CD4-positive, alpha-beta memory T cell (primary cell): ENCODE data around the gene TCP1. TPM values are rescaled to one million over a fixed set of nuclear protein-coding genes. Genes with fewer than 3 reads are reported as not detected.

ENCODE experiments used
- CTCF ChIA-PET: fragments of 350-600 bp; sonication (Branson Sonifier 250); formaldehyde crosslinking; loops from one replicate; lab custom pipeline; 2021; ENCODE audit warnings: inconsistent platforms; ENCODE audit not compliant: partially characterized antibody; lab: Charles Lee
- POLR2A ChIA-PET: fragments of 350-600 bp; sonication (Branson Sonifier 250); formaldehyde crosslinking; loops from one replicate; lab custom pipeline; 2021; ENCODE audit not compliant: partially characterized antibody; lab: Charles Lee
- DNase-seq, 5 donors: peaks; one replicate each; pipeline versions ENCODE4 v3.0.0 to v3.0.0-alpha.2; 2020 to 2022; ENCODE audit warnings: mixed read lengths in 1 of 5
- H3K27ac ChIP-seq: one replicate; pipeline ENCODE4 v1.7.0; 2013; ENCODE audit warnings: low read depth, low read length
- H3K27me3 ChIP-seq: 2 replicates; pipeline ENCODE4 v1.7.0; 2013; ENCODE audit warnings: mild to moderate bottlenecking, low read length, moderate library complexity; ENCODE audit not compliant: insufficient read depth
- H3K36me3 ChIP-seq: 2 replicates; pipeline ENCODE4 v1.7.0; 2013; ENCODE audit warnings: mild to moderate bottlenecking, low read length, moderate library complexity; ENCODE audit not compliant: insufficient read depth
- H3K4me1 ChIP-seq: 2 replicates; pipeline ENCODE4 v1.7.0; 2013; ENCODE audit warnings: mild to moderate bottlenecking, low read length, moderate library complexity; ENCODE audit not compliant: insufficient read depth
- H3K4me3 ChIP-seq, 2 donors: one replicate each; pipeline ENCODE4 v1.7.0; 2013; ENCODE audit warnings: low read length in 2 of 2, mild to moderate bottlenecking in 1 of 2
- H3K9me3 ChIP-seq, 2 donors: one replicate each; pipeline ENCODE4 v1.7.0; 2013; ENCODE audit warnings: low read length in 2 of 2, control low read depth in 1 of 2; ENCODE audit not compliant: control insufficient read depth in 1 of 2
- H3K27ac Mint-ChIP-seq, 7 donors: one replicate each; pipeline ENCODE4 v1.8.0; 2020 to 2021; ENCODE audit warnings: mixed read lengths in 7 of 7, mild to moderate bottlenecking in 6 of 7, inconsistent platforms in 3 of 7, moderate library complexity in 3 of 7
- H3K27me3 Mint-ChIP-seq, 2 donors: one replicate each; pipeline ENCODE4 v1.8.0; 2020 to 2021; ENCODE audit warnings: mixed read lengths in 2 of 2
- H3K36me3 Mint-ChIP-seq, 2 donors: one replicate each; pipeline ENCODE4 v1.8.0; 2020 to 2021; ENCODE audit warnings: mixed read lengths in 2 of 2, inconsistent platforms in 1 of 2, mild to moderate bottlenecking in 1 of 2
- H3K4me1 Mint-ChIP-seq, 4 donors: one replicate each; pipeline ENCODE4 v1.8.0; 2020 to 2021; ENCODE audit warnings: mixed read lengths in 4 of 4, mild to moderate bottlenecking in 1 of 4
- H3K4me3 Mint-ChIP-seq, 8 donors: one replicate each; pipeline ENCODE4 v1.8.0; 2020 to 2021; ENCODE audit warnings: mixed read lengths in 8 of 8, mild to moderate bottlenecking in 7 of 8, moderate library complexity in 6 of 8, inconsistent platforms in 3 of 8
- H3K9me3 Mint-ChIP-seq, 8 donors: one replicate each; pipeline ENCODE4 v1.8.0; 2020 to 2021; ENCODE audit warnings: mixed read lengths in 8 of 8, mild to moderate bottlenecking in 5 of 8, inconsistent platforms in 3 of 8, moderate library complexity in 1 of 8
- intact Hi-C: fragments of 100-400 bp; cut with micrococcal nuclease; formaldehyde crosslinking; loops from one replicate; pipeline ENCODE4 v1.15.1; 2023
- polyA plus RNA-seq, 2 donors: library from polyadenylated mRNA; unstranded; fragments of 300-500 nt; fragmentation: Illumina TruSeq; gene quantifications; one replicate each; pipeline ENCODE4 v1.2.3, GENCODE V29; 2021
- total RNA-seq, 2 experiments: library from RNA; stranded (reverse); gene quantifications; one replicate each; pipeline ENCODE4 v1.2.3, GENCODE V29; 2021

TCP1 gene
- 100 to 1,000 TPM; 151 to 162 TPM for total RNA-seq
- 100 to 1,000 TPM in 1 of 2 donors, 10 to 100 TPM in 1; 84.3 to 114 TPM for polyA plus RNA-seq

- H3K27ac ChIP-seq: peak within 1 kb of the TSS; percentile 93
- Mint-ChIP-seq H3K9me3 (no peaks in the 10 kb centered on the region), H3K4me1 (peaks cover 32 to 75% (median 60%) of the 10 kb centered on the region in 4 donors), H3K4me3 (peak within 1 kb of the TSS; percentile 94 to 99 (median 97)), H3K27ac (peak within 1 kb of the TSS; percentile 93 to 99 (median 97)), H3K27me3 (no peaks in the 10 kb centered on the region), H3K36me3 (peaks cover 37 to 72% of the 10 kb centered on the region in 2 donors)
- intact Hi-C loops: loop anchor here (1.0 to 10.0 kb wide), 5 partner anchors 27 to 675 kb away; partner anchors contain the start of genes ACAT2, IGF2R, SOD2 and WTAP
- CTCF ChIA-PET: interaction anchor here (1.0 to 4.3 kb wide), 12 partner anchors 17 to 152 kb away, joined by 3 to 37 read pairs (median 6); partner anchors contain the start of genes ACAT2, SOD2 and WTAP
- H3K9me3 ChIP-seq: no peaks in the 10 kb centered on the region
- peak; percentile 97 to 100 (median 98) for DNase-seq
- POLR2A ChIA-PET: interaction anchor here (0.6 to 6.8 kb wide), 31 partner anchors 8 to 1206 kb away, joined by 3 to 169 read pairs (median 5); partner anchors contain the start of genes ACAT2, PNLDC1, SOD2 and WTAP
- H3K4me3 ChIP-seq: peak within 1 kb of the TSS; percentile 81 to 90
- H3K4me1 ChIP-seq: peaks cover 54% of the 10 kb centered on the region
- no peaks in the 10 kb centered on the region for H3K27me3 ChIP-seq
- peaks cover 39% of the 10 kb centered on the region for H3K36me3 ChIP-seq
Measured at GRCh38 chr6:159789377-159790148, at the start of gene TCP1. TSS of gene TCP1 (minus strand) at chr6:159789602. CDS start at chr6:159789468, 134 bp downstream.

GRCh38 chr6:159838020-159838744, 48.8 kb upstream of the TCP1 start:
- Histone ChIP-seq H3K27ac (no peak overlapping the region), H3K4me1 (peaks cover 4% of the 10 kb centered on the region), H3K27me3 (no peaks in the 10 kb centered on the region), H3K4me3 (no peak overlapping the region), H3K36me3 (no peaks in the 10 kb centered on the region), H3K9me3 (no peaks in the 10 kb centered on the region)
- Mint-ChIP-seq H3K4me3 (no peak overlapping the region), H3K27ac (no peak overlapping the region), H3K36me3 (no peaks in the 10 kb centered on the region), H3K27me3 (peaks cover 6 to 7% of the 10 kb centered on the region in 2 donors), H3K9me3 (no peaks in the 10 kb centered on the region), H3K4me1 (peaks cover 3 to 6% (median 5%) of the 10 kb centered on the region in 4 donors)
- ChIA-PET POLR2A (no interaction called here), CTCF (no interaction called here)
- no peak for DNase-seq
- intact Hi-C loops: no loop called here

GRCh38 chr6:159837511-159837910, 48.1 kb upstream of the TCP1 start:
- Mint-ChIP-seq H3K27me3 (peaks cover 6 to 7% of the 10 kb centered on the region in 2 donors), H3K4me1 (peaks cover 3 to 6% (median 5%) of the 10 kb centered on the region in 4 donors), H3K9me3 (no peaks in the 10 kb centered on the region), H3K4me3 (no peak overlapping the region), H3K27ac (no peak overlapping the region), H3K36me3 (no peaks in the 10 kb centered on the region)
- intact Hi-C loops: no loop called here
- ChIA-PET CTCF (no interaction called here), POLR2A (no interaction called here)
- no peaks in the 10 kb centered on the region for H3K27me3 ChIP-seq
- H3K4me1 ChIP-seq: peaks cover 4% of the 10 kb centered on the region
- H3K9me3 ChIP-seq: no peaks in the 10 kb centered on the region
- H3K27ac ChIP-seq: no peak overlapping the region
- H3K36me3 ChIP-seq: no peaks in the 10 kb centered on the region
- DNase-seq: no peak
- H3K4me3 ChIP-seq: no peak overlapping the region

GRCh38 chr6:159836718-159837490, 47.5 kb upstream of the TCP1 start:
- CTCF ChIA-PET: no interaction called here
- intact Hi-C loops: no loop called here

GRCh38 chr6:159833997-159834603, 44.7 kb upstream of the TCP1 start:
- H3K36me3 ChIP-seq: no peaks in the 10 kb centered on the region
- Mint-ChIP-seq H3K9me3 (no peaks in the 10 kb centered on the region), H3K4me3 (no peak overlapping the region), H3K27ac (peak overlapping the region in 1 of 7 donors; percentile 52), H3K36me3 (no peaks in the 10 kb centered on the region), H3K27me3 (peaks cover 1 to 4% of the 10 kb centered on the region in 2 donors), H3K4me1 (peaks cover 7 to 9% (median 9%) of the 10 kb centered on the region in 4 donors)
- no peaks in the 10 kb centered on the region for H3K27me3 ChIP-seq
- ChIA-PET CTCF (interaction anchor here (0.5 kb wide), 1 partner anchor 114 kb away, joined by 3 read pairs; no protein-coding TSS in a partner anchor), POLR2A (interaction anchor here (0.5 to 0.8 kb wide), 3 partner anchors 14 to 228 kb away, joined by 3 read pairs; partner anchors contain the start of gene MRPL18)
- intact Hi-C loops: no loop called here
- H3K9me3 ChIP-seq: no peaks in the 10 kb centered on the region
- no peak overlapping the region for H3K27ac ChIP-seq
- no peak for DNase-seq
- H3K4me3 ChIP-seq: no peak overlapping the region
- peaks cover 4% of the 10 kb centered on the region for H3K4me1 ChIP-seq

More at GRCh38 chr6:159836718-159837490, 47.5 kb upstream of the TCP1 start:
- POLR2A ChIA-PET: no interaction called here
- peaks cover 6 to 7% of the 10 kb centered on the region in 2 donors for H3K27me3 Mint-ChIP-seq
- Histone ChIP-seq H3K36me3 (no peaks in the 10 kb centered on the region), H3K4me3 (no peak overlapping the region), H3K27ac (no peak overlapping the region), H3K27me3 (no peaks in the 10 kb centered on the region), H3K9me3 (no peaks in the 10 kb centered on the region), H3K4me1 (peaks cover 4% of the 10 kb centered on the region)
- H3K9me3 Mint-ChIP-seq: no peaks in the 10 kb centered on the region
- no peak for DNase-seq
- H3K27ac Mint-ChIP-seq: no peak overlapping the region
- H3K36me3 Mint-ChIP-seq: no peaks in the 10 kb centered on the region
- no peak overlapping the region for H3K4me3 Mint-ChIP-seq
- H3K4me1 Mint-ChIP-seq: peaks cover 3 to 6% (median 5%) of the 10 kb centered on the region in 4 donors

GRCh38 chr6:159833556-159833955, 44.2 kb upstream of the TCP1 start:
- H3K27ac ChIP-seq: no peak overlapping the region
- Mint-ChIP-seq H3K36me3 (no peaks in the 10 kb centered on the region), H3K4me1 (peaks cover 7 to 9% (median 9%) of the 10 kb centered on the region in 4 donors), H3K4me3 (no peak overlapping the region), H3K9me3 (no peaks in the 10 kb centered on the region), H3K27ac (no peak overlapping the region), H3K27me3 (peaks cover 1 to 3% of the 10 kb centered on the region in 2 donors)
- no peaks in the 10 kb centered on the region for H3K9me3 ChIP-seq
- H3K4me1 ChIP-seq: peaks cover 4% of the 10 kb centered on the region
- no peak overlapping the region for H3K4me3 ChIP-seq
- ChIA-PET POLR2A (interaction anchor here (0.5 to 0.8 kb wide), 3 partner anchors 14 to 229 kb away, joined by 3 read pairs; partner anchors contain the start of gene MRPL18), CTCF (interaction anchor here (0.5 to 1.1 kb wide), 2 partner anchors 113 to 622 kb away, joined by 3 read pairs; no protein-coding TSS in a partner anchor)
- no peak for DNase-seq
- intact Hi-C loops: no loop called here
- no peaks in the 10 kb centered on the region for H3K27me3 ChIP-seq
- no peaks in the 10 kb centered on the region for H3K36me3 ChIP-seq
